Sciatic nerve (tissue), 2 donors: Measurements from ENCODE around the gene PTPN3. TPM values are rescaled to one million over a fixed set of nuclear protein-coding genes. Genes with fewer than 3 reads are reported as not detected.
"Not testable (repeated sequence)": the region's sequence is repeated elsewhere in the genome, so short reads cannot be mapped to it uniquely, and the experiment has no call there.

Experiments
- ATAC-seq: fragments of 200-7000 bp; cut with Tn5 transposase; one replicate; pipeline ENCODE4 v1.9.1; 2020; ENCODE audit warnings: mild to moderate bottlenecking, moderate library complexity
- DNase-seq: peaks from one replicate; pipeline ENCODE4 v3.0.0-alpha.2; 2020; ENCODE audit warnings: low spot score
- intact Hi-C: fragments of 100-400 bp; cut with DNase I; formaldehyde crosslinking; loops from one replicate; pipeline ENCODE4 v1.14.2; 2022
- total RNA-seq: library from RNA; stranded (reverse); fragmentation: NEBNext Ultra II Directional; extraction: Animal tissue kit (Norgen Biotek cat#: 25700); gene quantifications from one replicate; pipeline ENCODE4 v1.2.1, GENCODE V29; 2021
- donor health status: DM: no; HTN: no; CAD: no.
- donor health status: DM: no; HTN: no; CAD: no.

PTPN3 gene
- total RNA-seq: 1.0 TPM

- intact Hi-C loops: no loop called here
- DNase-seq (no peak), ATAC-seq (peak; percentile 35)
Observed at GRCh38 chr9:109498195-109499092, at the start of gene PTPN3. TSS of gene PTPN3 (minus strand) at chr9:109498307. CDS start at chr9:109463434, 34,873 bp downstream.

- DNase-seq, ATAC-seq, intact Hi-C loops: not testable (repeated sequence)
Observed at GRCh38 chr9:109544954-109545353, 46.8 kb upstream of the PTPN3 start.

GRCh38 chr9:109542922-109543321 is 44.8 kb upstream of the PTPN3 start:
- intact Hi-C loops: no loop called here
- no peak for ATAC-seq
- DNase-seq: no peak

- no peak for ATAC-seq
- intact Hi-C loops: no loop called here
Observed at GRCh38 chr9:109538346-109538745, 40.2 kb upstream of the PTPN3 start.

GRCh38 chr9:109537288-109537687 is 39.2 kb upstream of the PTPN3 start:
- no peak for DNase-seq
- intact Hi-C loops: no loop called here
- ATAC-seq: no peak

More at GRCh38 chr9:109538346-109538745, 40.2 kb upstream of the PTPN3 start:
- DNase-seq: no peak

GRCh38 chr9:109536859-109537258 is 38.8 kb upstream of the PTPN3 start:
- intact Hi-C loops: no loop called here
- DNase-seq: no peak
- no peak for ATAC-seq

GRCh38 chr9:109535365-109535764 is 37.3 kb upstream of the PTPN3 start:
- intact Hi-C loops: no loop called here
- ATAC-seq: no peak
- DNase-seq: no peak

GRCh38 chr9:109534151-109534550 is 36.0 kb upstream of the PTPN3 start:
- DNase-seq: no peak
- intact Hi-C loops: no loop called here
- no peak for ATAC-seq

GRCh38 chr9:109532652-109533051 is 34.5 kb upstream of the PTPN3 start:
- intact Hi-C loops, DNase-seq, ATAC-seq: not testable (repeated sequence)

- no peak for ATAC-seq
- intact Hi-C loops: no loop called here
Observed at GRCh38 chr9:109522106-109522505, 24.0 kb upstream of the PTPN3 start.

GRCh38 chr9:109520475-109521132 is 22.5 kb upstream of the PTPN3 start:
- peak; percentile 66 for DNase-seq
- intact Hi-C loops: no loop called here
- peak; percentile 78 for ATAC-seq

More at GRCh38 chr9:109522106-109522505, 24.0 kb upstream of the PTPN3 start:
- DNase-seq: no peak

- DNase-seq: no peak
- no peak for ATAC-seq
- intact Hi-C loops: loop anchor here (10.0 kb wide), 1 partner anchor 75 kb away; no protein-coding TSS in a partner anchor
Observed at GRCh38 chr9:109519366-109519765, 21.3 kb upstream of the PTPN3 start.

GRCh38 chr9:109518621-109519335 is 20.7 kb upstream of the PTPN3 start:
- DNase-seq (no peak), ATAC-seq (no peak)
- intact Hi-C loops: loop anchor here (10.0 kb wide), 1 partner anchor 74 kb away; no protein-coding TSS in a partner anchor

GRCh38 chr9:109517901-109518377 is 19.8 kb upstream of the PTPN3 start:
- intact Hi-C loops: loop anchor here (10.0 kb wide), 1 partner anchor 73 kb away; no protein-coding TSS in a partner anchor

GRCh38 chr9:109513871-109514270 is 15.8 kb upstream of the PTPN3 start:
- intact Hi-C loops: loop anchor here (10.0 kb wide), 1 partner anchor 69 kb away; no protein-coding TSS in a partner anchor
- ATAC-seq: no peak
- DNase-seq: no peak

More at GRCh38 chr9:109517901-109518377, 19.8 kb upstream of the PTPN3 start:
- DNase-seq (no peak), ATAC-seq (no peak)

GRCh38 chr9:109512170-109512756 is 14.2 kb upstream of the PTPN3 start:
- DNase-seq (no peak), ATAC-seq (no peak)
- intact Hi-C loops: loop anchor here (10.0 kb wide), 1 partner anchor 67 kb away; no protein-coding TSS in a partner anchor

- no peak for DNase-seq
- intact Hi-C loops: loop anchor here (10.0 kb wide), 1 partner anchor 66 kb away; no protein-coding TSS in a partner anchor
Observed at GRCh38 chr9:109510506-109510905, 12.4 kb upstream of the PTPN3 start.

GRCh38 chr9:109510042-109510441 is 11.9 kb upstream of the PTPN3 start:
- not testable (repeated sequence) for ATAC-seq

More at GRCh38 chr9:109510506-109510905, 12.4 kb upstream of the PTPN3 start:
- ATAC-seq: no peak

More at GRCh38 chr9:109510042-109510441, 11.9 kb upstream of the PTPN3 start:
- DNase-seq: not testable (repeated sequence)
- intact Hi-C loops: loop anchor here (10.0 kb wide), 1 partner anchor 65 kb away; no protein-coding TSS in a partner anchor
